HG02642 (cell line): ENCODE data around the gene PPP1R1A.

ENCODE experiments used
- ATAC-seq: cut with Tn5 transposase; IDR thresholded peaks from one replicate; pipeline ENCODE4 v1.9.1; 2021; ENCODE audit warnings: mild to moderate bottlenecking; ENCODE audit not compliant: unreplicated experiment, poor library complexity

Gene PPP1R1A

DNA sequence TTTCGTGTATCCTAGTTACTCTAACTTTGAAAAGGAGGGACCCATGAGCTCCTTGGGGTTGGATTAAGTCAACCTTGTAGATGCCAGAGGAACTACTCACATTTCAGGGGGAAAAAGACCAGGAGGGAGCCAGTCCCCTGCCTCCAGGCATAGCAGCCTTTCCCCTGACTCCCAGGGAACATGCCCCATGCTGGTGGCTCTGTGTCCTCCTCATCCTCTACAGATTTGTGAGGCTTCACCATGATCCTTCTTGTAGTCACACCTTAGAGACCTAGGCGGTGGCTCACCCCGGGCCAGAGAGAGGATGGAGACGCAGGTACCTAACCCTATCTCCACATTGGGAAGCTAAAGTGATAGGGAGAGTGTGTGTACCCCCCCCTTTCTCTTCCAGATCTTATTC is 16.0 kb upstream of the PPP1R1A start:
- no peak for ATAC-seq

- ATAC-seq: no peak
Observed at GRCh38 chr12:54603872-54604271, 15.4 kb upstream of the PPP1R1A start.

GRCh38 chr12:54603173-54603814 is 14.8 kb upstream of the PPP1R1A start:
- ATAC-seq: peak; percentile 93

GRCh38 chr12:54602661-54603060 is 14.2 kb upstream of the PPP1R1A start:
- no peak for ATAC-seq

GRCh38 chr12:54601841-54602240 is 13.4 kb upstream of the PPP1R1A start:
- no peak for ATAC-seq

DNA sequence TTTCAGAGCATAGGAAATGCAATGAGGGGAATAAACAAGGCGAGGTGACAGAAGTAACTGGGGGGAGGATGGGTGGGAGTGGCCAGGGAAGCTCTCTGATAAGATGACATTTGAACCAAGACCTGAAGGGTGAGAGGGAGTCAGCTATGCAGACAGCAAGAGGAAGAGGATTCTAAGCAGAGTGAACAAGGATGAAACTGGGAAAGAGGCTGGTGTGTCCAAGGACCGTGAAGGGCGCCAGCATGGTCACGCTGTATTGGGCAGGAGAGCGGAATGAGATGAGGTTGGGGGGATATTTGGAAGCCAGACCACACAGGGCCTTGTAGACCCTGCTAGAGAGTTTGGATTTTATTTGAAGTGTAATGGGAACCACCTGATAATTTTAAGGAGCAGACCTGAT is 10.5 kb upstream of the PPP1R1A start:
- no peak for ATAC-seq

DNA sequence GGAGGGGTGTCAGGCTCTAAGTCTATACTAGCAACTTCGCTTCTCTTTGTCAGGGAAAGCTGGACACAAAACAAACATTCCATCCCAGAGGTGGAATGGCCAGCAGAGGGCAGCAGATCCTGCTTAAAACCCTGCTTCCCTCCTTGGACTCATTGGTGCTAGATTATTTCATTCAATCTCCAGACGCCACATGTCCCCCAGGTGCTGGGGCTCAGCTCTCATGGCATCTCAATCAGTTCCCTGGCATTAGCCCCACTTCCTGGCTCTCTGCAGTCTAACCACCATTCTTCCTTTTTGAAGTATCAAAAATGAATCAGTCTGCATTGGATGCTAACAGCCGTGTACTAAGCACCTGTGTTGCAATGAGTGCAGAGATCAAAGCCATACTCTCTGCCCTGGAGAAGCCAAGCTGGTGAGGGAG is 8.1 kb upstream of the PPP1R1A start:
- no peak for ATAC-seq

DNA sequence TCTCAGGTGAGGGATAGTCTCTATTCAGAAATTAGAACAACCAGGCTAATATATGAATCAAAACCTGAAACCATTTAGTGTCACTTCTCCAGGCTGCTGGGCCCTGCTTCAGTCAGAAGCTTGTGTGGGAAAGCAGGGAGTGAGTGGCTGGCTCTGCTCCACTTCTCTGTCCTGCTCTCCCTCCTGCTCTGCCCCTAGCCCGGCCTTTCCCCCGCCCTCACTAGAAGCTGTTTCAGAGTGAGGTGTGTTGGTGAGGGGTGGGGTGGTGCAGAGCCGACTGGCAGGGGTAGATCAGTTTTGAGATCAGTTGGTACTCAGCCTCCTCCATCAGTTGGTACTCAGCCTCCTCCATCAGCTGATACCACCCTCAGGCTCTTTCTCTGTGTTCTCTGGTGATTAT is 7.0 kb upstream of the PPP1R1A start:
- ATAC-seq: no peak

DNA sequence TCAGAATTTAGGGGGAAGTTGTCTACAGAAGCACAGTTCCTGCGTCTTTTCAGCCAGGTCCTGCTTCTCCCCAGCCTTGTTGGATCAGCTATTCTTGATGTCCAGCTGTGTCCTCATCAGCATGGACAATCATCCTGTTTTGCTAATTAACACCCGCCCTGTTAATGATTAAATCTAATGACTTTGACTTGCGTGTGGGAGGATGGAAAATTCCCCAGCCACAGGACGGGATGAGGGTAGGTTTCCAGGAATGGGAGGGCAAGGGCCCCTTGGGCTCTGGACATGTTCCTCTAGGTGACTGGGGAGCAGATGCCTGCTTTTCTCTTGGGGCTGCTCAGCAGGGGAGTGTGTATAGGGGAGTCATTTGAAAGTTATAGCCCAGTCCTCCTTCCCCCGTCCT is 5.3 kb upstream of the PPP1R1A start:
- no peak for ATAC-seq

- ATAC-seq: no peak
Observed at GRCh38 chr12:54593135-54593534, 4.7 kb upstream of the PPP1R1A start.

- no peak for ATAC-seq
Observed at GRCh38 chr12:54592316-54592715, 3.9 kb upstream of the PPP1R1A start.

- no peak for ATAC-seq
Observed at GRCh38 chr12:54590978-54591591, 2.6 kb upstream of the PPP1R1A start.

DNA sequence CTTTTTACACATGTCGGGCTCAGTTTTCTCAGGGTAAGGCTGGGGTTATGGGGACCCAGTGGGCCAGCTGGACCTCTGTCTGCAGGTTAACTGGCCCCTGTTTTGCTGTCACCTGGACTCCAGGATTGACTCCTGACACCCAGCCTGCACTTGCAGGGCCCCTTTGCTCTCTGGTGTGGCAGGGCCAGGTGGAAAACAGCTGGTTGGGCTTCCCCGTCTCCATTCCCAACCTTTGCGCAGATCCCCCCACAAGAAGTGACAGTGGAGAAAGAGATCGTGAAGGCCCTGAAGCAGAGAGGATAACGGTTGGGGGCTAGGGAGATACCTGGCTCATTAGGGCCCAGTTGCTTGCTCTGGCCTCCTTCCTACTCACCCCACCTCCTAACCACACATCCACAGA is 1.5 kb upstream of the PPP1R1A start:
- ATAC-seq: no peak

- no peak for ATAC-seq
Observed at GRCh38 chr12:54588890-54589267, 420 bp upstream of the PPP1R1A start.

DNA sequence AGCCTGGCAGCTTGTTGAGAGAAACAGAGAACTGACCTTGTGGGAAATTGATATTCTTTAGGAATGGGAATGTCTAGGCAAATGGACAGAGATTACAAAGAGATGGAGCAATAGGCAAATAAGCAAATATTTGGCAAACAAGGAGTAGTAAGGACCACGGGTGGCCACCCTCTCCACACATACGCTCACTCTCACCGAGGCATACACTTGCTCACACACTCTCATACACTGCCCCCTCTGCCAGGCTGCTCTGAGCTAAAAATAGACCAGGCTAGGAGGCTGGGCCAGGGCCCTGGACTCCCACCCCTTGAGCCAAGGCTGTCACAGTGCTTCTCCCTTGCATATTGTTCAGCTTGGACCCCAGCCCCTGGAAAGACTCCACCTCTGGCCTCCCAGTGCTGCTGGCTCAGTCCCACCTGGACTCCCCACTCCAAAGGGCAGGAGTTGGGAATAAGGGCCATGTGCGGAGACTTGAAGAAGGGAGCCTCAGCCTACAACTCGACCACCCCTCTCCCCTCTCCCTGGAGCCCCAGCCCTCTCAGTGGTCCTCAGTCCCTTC is 1.1 kb downstream of the PPP1R1A start:
- no peak for ATAC-seq

DNA sequence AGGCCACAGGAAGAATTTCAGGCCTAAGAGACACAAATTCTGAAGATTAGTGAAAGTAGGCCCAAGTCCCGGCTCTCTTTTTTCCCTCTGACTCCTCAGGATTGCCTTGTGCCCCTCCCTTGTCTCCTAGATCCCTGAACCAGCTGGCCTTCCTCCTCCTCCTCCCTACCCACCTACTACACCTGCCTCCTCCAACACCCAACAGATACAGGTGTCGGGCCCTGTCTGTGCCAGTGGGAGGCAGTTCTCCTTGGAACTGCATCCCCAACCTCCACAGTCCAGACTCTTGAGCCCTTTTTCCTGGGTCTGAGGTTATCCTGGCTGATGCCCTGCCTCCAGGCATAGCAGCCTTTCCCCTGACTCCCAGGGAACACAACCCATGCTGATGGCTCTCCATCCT is 1.8 kb downstream of the PPP1R1A start:
- ATAC-seq: no peak

GRCh38 chr12:54585243-54585642 is 3.2 kb downstream of the PPP1R1A start:
- ATAC-seq: no peak

DNA sequence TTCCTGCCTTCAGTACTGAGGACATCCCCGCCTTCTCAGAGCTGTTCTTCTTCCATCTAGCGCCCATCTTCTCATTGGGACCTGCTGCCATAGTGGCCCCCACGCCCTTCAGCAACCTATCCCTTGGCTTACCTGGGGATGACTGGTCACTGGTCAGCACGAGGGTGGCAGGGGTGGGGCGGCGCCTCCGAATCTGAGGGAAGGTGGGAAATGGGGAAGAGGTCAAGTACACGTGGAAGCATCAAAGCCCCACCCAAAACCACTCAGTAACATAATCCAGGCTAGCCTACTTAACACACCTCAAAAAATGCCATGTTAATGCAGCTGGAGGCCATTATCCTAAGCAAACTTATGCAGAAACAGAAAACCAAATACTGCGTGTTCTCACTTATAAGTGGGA is 4.3 kb downstream of the PPP1R1A start:
- ATAC-seq: no peak

DNA sequence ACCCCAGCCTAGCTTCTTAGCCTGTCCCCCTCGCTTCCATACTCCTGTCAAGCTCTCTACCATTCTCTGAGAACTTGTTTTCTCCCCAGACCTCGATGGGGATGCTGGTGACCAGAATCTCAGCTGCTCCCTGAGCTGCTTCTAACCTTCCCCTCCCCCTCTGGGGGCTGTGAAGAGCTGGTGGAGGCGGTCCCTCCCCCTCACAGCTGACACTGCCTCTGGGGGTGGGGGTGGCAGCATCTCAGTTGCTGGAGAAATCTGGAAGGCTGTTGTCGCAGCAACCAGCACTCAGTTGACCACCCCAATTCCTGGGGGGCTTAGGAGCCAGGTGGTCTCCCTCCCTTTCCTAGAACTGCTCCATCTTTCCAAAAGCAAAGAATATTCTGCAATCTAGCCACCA is 4.7 kb downstream of the PPP1R1A start:
- ATAC-seq: no peak

DNA sequence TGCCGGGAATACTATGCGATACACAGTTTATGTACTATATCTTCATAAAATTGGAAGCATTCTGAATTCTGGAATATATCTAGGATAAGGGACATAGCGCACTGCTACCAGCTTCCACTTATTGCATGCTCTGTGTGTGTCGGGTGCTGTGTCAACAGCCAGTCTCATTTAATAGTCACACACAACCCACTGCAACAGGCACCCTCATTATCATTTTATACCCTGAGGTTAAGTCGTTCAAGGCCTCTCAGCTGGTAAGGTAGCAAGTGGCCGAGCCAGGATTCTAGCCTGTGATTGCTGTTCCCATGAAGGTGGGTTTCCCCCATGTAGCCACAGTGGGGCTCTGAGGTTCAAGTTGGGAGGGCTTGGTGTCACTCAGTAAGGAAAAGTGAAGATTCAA is 7.0 kb downstream of the PPP1R1A start:
- ATAC-seq: no peak

DNA sequence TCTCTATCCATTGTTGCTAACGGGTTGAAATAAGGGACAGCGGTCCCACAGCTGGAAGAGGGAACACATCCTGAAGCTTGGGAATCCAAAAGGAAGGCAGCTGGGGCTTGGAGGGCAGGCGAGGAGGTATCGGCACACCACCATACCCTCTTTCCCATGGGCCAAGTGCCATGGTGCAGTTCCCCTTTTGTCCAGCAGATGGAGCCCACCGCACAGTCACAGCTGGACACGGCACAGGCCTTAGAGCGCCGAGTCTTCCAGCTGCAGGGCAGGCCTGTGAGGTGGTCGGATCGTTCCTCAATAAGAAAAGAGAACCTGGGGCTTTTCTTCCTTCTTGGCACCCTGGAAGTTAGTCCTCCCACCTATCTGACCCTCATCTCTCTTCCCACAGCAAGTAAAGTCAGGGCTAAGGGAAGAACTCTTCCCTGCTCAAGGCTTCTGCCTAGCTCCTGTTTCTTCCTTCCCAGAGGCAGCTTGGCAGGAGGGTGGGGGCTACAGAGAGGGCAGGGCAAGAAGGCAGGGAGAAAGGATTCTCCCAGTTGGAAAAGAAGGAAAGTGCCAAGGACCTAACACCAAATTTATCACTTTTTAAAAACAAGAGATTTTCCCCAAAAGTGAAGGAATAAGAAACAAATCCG is 8.6 kb downstream of the PPP1R1A start:
- peak; percentile 97 for ATAC-seq

GRCh38 chr12:54579258-54579657 is 9.2 kb downstream of the PPP1R1A start:
- ATAC-seq: no peak
